ENCODE data around the gene DHX9. TPM values are rescaled to one million over a fixed set of nuclear protein-coding genes. Genes with fewer than 3 reads are reported as not detected.
A peak's percentile ranks its signal among the peaks of the same experiment; 100 is the strongest.

DHX9 gene
- polyA plus RNA-seq (2011; rRNA removed) (159 and 191 TPM in 2 replicates), polyA minus RNA-seq (2011; rRNA and poly(A)+ RNA removed) (166 and 201 TPM in 2 replicates)

DNA sequence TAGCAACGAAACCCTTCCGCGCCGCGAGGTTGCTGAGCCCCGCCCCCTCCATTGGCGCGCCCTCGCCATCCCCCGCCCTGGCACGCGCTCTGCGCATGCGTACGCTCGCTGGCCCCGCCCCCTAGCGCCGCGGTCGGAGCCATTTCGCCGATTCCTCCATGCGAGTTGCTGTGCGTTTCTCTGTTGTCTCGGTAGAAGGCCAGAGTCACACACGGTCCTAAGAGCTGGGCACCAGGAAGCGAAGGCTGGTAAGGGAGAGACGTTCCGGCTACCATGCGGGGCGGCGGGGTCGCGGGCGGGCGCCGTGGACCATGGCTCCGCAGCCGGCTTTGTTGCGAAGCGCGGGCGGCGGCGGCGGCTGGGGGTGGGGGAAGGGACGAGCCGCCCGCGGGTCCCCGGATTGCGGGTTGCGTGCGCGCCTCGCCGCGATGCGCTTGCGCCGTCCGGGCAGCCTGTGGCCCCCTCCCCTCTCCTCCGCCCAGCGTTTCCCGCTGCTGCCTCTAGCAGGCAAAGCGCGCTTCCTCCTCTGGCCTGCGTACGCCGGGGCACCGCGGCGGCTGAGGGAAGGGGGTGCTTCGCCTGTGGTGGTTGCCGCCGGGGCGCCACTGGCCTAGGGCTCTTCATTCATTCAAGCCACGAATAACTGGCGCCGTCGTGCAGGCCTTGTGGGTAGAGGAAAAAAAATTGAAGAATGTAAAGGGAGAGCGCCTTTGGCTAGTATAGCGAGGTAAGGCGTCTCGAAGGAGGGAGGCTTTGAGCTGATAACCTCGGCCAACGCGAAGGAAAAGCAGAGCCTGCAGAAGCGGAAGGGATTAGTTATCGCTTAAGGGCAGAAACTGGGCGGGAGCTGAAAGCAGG, at the start of gene DHX9:
TSS of gene DHX9 (plus strand) at position 139 of the 858 bp plus-strand sequence. CDS start 3,220 bp downstream, outside the sequence.
- ChIA-PET POLR2A (interaction anchor here (0.5 kb wide), 1 partner anchor 1855 kb away, joined by 4 read pairs; no protein-coding TSS in a partner anchor), CTCF (interaction anchor here (0.6 to 1.2 kb wide), 4 partner anchors 53 to 239 kb away, joined by 3 to 4 read pairs (median 3); no protein-coding TSS in a partner anchor)
- no peaks in the 10 kb centered on the region for H3K27me3 ChIP-seq (ENCODE audit: control insufficient read depth, insufficient read depth, low read length)
- H3K9me3 ChIP-seq (ENCODE audit: control insufficient read depth, insufficient read depth, low read length): no peaks in the 10 kb centered on the region; the same call in 1 of the 2 replicates
- H3K4me3 ChIP-seq (ENCODE audit: low read depth, low read length): peak within 1 kb of the TSS; percentile 96
- TF ChIP-seq, protein P1, sequence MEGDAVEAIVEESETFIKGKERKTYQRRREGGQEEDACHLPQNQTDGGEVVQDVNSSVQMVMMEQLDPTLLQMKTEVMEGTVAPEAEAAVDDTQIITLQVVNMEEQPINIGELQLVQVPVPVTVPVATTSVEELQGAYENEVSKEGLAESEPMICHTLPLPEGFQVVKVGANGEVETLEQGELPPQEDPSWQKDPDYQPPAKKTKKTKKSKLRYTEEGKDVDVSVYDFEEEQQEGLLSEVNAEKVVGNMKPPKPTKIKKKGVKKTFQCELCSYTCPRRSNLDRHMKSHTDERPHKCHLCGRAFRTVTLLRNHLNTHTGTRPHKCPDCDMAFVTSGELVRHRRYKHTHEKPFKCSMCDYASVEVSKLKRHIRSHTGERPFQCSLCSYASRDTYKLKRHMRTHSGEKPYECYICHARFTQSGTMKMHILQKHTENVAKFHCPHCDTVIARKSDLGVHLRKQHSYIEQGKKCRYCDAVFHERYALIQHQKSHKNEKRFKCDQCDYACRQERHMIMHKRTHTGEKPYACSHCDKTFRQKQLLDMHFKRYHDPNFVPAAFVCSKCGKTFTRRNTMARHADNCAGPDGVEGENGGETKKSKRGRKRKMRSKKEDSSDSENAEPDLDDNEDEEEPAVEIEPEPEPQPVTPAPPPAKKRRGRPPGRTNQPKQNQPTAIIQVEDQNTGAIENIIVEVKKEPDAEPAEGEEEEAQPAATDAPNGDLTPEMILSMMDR (IDR thresholded peaks at IDR 0.05; ENCODE audit: low read depth, low read length): peak; percentile 29; the same call in 1 of the 2 replicates
- peak; percentile 68 for DNase-seq (ENCODE audit: low read depth, low spot score)
- H3K27ac ChIP-seq (ENCODE audit: low read depth, low read length): peak within 1 kb of the TSS; percentile 91

DNA sequence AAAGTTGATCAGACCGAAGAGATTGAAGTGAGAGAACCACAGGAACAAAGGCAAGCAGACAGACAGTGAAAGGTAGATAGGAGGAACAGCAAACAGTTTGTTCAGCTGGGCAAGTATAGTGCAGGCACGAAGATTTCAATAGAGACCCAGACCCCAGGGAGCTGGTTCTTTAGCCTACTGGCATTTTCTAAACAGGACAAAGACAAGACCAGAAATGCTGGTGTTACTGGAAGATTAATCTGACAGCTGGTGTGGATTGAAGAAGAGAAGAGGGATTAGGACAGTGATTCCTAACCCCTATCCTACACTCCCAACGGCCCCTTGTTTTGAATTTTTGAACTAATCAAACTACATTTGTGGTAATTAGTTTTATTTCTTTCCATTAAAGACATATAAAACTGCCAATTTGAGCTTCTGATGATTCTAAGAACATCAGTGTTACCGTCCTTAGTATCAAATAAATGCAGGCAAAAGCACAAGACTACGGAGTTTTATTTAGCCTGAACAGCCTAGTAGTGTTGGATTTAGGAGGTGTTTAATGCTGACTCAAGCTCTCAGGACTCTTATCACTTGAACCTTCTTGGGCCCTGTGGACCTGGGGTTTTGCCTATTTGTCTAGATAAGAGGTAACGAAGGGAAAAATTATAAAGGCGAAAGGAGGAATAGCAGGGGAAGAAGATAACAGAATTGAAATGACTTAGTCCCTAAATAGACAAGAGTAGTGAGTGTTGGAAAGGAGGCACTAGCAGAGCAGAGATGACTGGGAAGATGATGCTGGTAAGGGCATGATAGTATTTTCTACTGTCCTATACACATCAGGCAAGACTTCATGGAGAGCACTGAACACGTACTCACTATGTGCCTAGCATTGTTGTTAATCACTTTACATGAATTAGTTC, 47.6 kb upstream of the DHX9 start:
- TF ChIP-seq, protein P1 (IDR thresholded peaks at IDR 0.05; ENCODE audit: low read depth, low read length): no peak
- CTCF ChIA-PET: interaction anchor here (0.7 to 12.2 kb wide), 3 partner anchors 9 to 729 kb away, joined by 3 to 552 read pairs (median 3); no protein-coding TSS in a partner anchor
- POLR2A ChIA-PET: no interaction called here

DNA sequence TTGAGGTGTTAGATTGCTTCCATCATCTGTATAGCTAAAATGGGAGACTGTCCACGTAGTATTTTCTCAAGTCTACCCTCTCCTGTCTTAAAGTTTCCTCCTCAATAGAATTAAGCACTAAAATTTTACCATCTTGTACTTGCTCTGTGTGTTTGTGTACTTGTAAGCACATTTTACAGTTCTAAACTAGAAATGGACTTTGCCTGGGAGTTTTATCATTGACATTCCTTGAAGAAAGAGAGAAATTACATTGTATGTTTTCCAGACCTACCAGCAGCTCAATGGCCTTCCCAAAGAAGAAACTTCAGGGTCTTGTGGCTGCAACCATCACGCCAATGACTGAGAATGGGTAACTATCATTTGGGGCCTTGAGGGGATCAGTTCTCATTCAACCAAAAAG, 45.1 kb upstream of the DHX9 start:
- ChIA-PET CTCF (no interaction called here), POLR2A (no interaction called here)

More for the DNA sequence above, 47.6 kb upstream of the DHX9 start:
- DNase-seq (ENCODE audit: low read depth, low spot score): no peak
- H3K9me3 ChIP-seq (ENCODE audit: control insufficient read depth, insufficient read depth, low read length): no peaks in the 10 kb centered on the region; the same call in 1 of the 2 replicates
- peaks cover 36% of the 10 kb centered on the region for H3K27me3 ChIP-seq (ENCODE audit: control insufficient read depth, insufficient read depth, low read length)
- no peak overlapping the region for H3K27ac ChIP-seq (ENCODE audit: low read depth, low read length)
- no peak overlapping the region for H3K4me3 ChIP-seq (ENCODE audit: low read depth, low read length)

DNA sequence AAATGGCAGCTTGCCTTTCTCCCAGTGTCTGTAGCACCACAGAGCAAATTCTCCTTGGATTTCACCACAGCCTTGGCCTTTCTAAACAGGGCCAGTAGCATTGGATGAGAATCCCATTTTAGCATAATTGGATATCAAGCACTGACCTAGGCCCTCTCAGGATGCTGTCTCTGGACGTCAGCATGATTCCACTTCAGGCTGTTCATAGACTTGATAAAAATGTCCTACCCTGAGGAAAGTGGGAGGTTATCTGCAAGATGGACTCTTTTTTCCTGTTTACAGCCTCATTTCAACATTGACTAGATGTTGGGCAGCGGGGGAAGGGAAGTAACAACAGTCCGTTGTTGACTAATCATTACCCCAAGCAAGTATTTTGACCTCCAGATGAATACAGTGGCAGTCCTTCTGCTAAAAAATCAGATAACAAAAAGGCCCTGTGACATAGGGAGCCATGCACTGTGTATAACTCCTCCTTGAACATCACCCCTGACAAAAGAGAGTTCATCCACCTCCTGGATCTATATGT, 44.4 kb upstream of the DHX9 start:
- Histone ChIP-seq H3K27ac (ENCODE audit: low read depth, low read length) (no peak overlapping the region), H3K9me3 (ENCODE audit: control insufficient read depth, insufficient read depth, low read length) (no peaks in the 10 kb centered on the region), H3K27me3 (ENCODE audit: control insufficient read depth, insufficient read depth, low read length) (peaks cover 20% of the 10 kb centered on the region), H3K4me3 (ENCODE audit: low read depth, low read length) (no peak overlapping the region)
- no peak for DNase-seq (ENCODE audit: low read depth, low spot score)
- POLR2A ChIA-PET: no interaction called here
- CTCF ChIA-PET: no interaction called here
- TF ChIP-seq, protein P1 (IDR thresholded peaks at IDR 0.05; ENCODE audit: low read depth, low read length): no peak

More for the DNA sequence above, 45.1 kb upstream of the DHX9 start:
- Histone ChIP-seq H3K9me3 (ENCODE audit: control insufficient read depth, insufficient read depth, low read length) (no peaks in the 10 kb centered on the region; the same call in 1 of the 2 replicates), H3K27me3 (ENCODE audit: control insufficient read depth, insufficient read depth, low read length) (peaks cover 23% of the 10 kb centered on the region), H3K27ac (ENCODE audit: low read depth, low read length) (no peak overlapping the region), H3K4me3 (ENCODE audit: low read depth, low read length) (no peak overlapping the region)
- TF ChIP-seq, protein P1 (IDR thresholded peaks at IDR 0.05; ENCODE audit: low read depth, low read length): no peak
- DNase-seq (ENCODE audit: low read depth, low spot score): no peak
